Activated CD8-positive, alpha-beta memory T cell treated with anti-CD3 and anti-CD28 coated beads, Interleukin-2, amount 10 ng/mL, durations not matched to agents 7 days and 5 days (primary cell): ENCODE results near the gene CENPB. TPM values are rescaled to one million over a fixed set of nuclear protein-coding genes. Genes with fewer than 3 reads are reported as not detected.

Experiments used
- ATAC-seq: fragments of 150-1000 bp; cut with Tn5 transposase; one replicate; pipeline ENCODE4 v1.10.0; 2021; ENCODE audit warnings: moderate library complexity
- CTCF ChIA-PET: fragments of 350-600 bp; sonication (Branson Sonifier 250); formaldehyde crosslinking; loops from one replicate; lab custom pipeline; 2021; ENCODE audit warnings: antibody characterized with exemption; lab: Charles Lee
- DNase-seq: peaks from one replicate; pipeline ENCODE4 v3.0.0-alpha.2; 2020
- H3K27ac Mint-ChIP-seq: one replicate; pipeline ENCODE4 v1.8.0; 2021; ENCODE audit warnings: mild to moderate bottlenecking, mixed read lengths
- H3K27me3 Mint-ChIP-seq: one replicate; pipeline ENCODE4 v1.8.0; 2021; ENCODE audit warnings: mixed read lengths
- H3K36me3 Mint-ChIP-seq: one replicate; pipeline ENCODE4 v1.8.0; 2021; ENCODE audit warnings: mild to moderate bottlenecking, mixed read lengths
- H3K4me1 Mint-ChIP-seq: one replicate; pipeline ENCODE4 v1.8.0; 2021; ENCODE audit warnings: mixed read lengths
- H3K4me3 Mint-ChIP-seq: one replicate; pipeline ENCODE4 v1.8.0; 2021; ENCODE audit warnings: mild to moderate bottlenecking, moderate library complexity, mixed read lengths
- H3K9me3 Mint-ChIP-seq: one replicate; pipeline ENCODE4 v1.8.0; 2022; ENCODE audit warnings: low read depth, mixed read lengths
- total RNA-seq, 2 experiments: library from RNA; stranded (reverse); gene quantifications; one replicate each; pipeline ENCODE4 v1.2.3, GENCODE V29; 2021

The CENPB gene
- total RNA-seq, 2 experiments from 2014 or later, result 76.5 to 76.8 TPM

GRCh38 chr20:3755814-3756480 is 30.6 kb downstream of the CENPB start:
- CTCF ChIA-PET, result interaction anchor here (1.3 to 9.0 kb wide), 4 partner anchors 11 to 100 kb away, joined by 3 to 80 read pairs (median 22); partner anchors contain the start of gene ADISSP
- DNase-seq (no peak), ATAC-seq (no peak)
- peaks cover 1% of the 10 kb centered on the region for H3K27me3 Mint-ChIP-seq
- H3K4me1 Mint-ChIP-seq, result peaks cover 6% of the 10 kb centered on the region
- no peak overlapping the region for H3K4me3 Mint-ChIP-seq
- H3K36me3 Mint-ChIP-seq, result peaks cover 1% of the 10 kb centered on the region
- no peaks in the 10 kb centered on the region for H3K9me3 Mint-ChIP-seq
- H3K27ac Mint-ChIP-seq, result no peak overlapping the region

GRCh38 chr20:3755269-3755668 is 31.3 kb downstream of the CENPB start:
- no peak for ATAC-seq
- no peak for DNase-seq
- peaks cover 1% of the 10 kb centered on the region for H3K36me3 Mint-ChIP-seq
- peaks cover 4% of the 10 kb centered on the region for H3K27me3 Mint-ChIP-seq
- CTCF ChIA-PET, result interaction anchor here (1.3 to 9.0 kb wide), 3 partner anchors 12 to 101 kb away, joined by 3 to 80 read pairs (median 38); partner anchors contain the start of gene ADISSP
- H3K4me1 Mint-ChIP-seq, result peaks cover 7% of the 10 kb centered on the region
- no peaks in the 10 kb centered on the region for H3K9me3 Mint-ChIP-seq
- no peak overlapping the region for H3K4me3 Mint-ChIP-seq
- H3K27ac Mint-ChIP-seq, result no peak overlapping the region

GRCh38 chr20:3754276-3754630 is 32.3 kb downstream of the CENPB start:
- DNase-seq, result no peak
- CTCF ChIA-PET, result interaction anchor here (1.3 to 9.0 kb wide), 4 partner anchors 9 to 102 kb away, joined by 3 to 80 read pairs (median 22); partner anchors contain the start of gene ADISSP
- Mint-ChIP-seq H3K36me3 (peaks cover 1% of the 10 kb centered on the region), H3K27ac (no peak overlapping the region), H3K27me3 (peaks cover 4% of the 10 kb centered on the region), H3K9me3 (no peaks in the 10 kb centered on the region), H3K4me1 (peaks cover 7% of the 10 kb centered on the region), H3K4me3 (no peak overlapping the region)
- ATAC-seq, result no peak

DNA sequence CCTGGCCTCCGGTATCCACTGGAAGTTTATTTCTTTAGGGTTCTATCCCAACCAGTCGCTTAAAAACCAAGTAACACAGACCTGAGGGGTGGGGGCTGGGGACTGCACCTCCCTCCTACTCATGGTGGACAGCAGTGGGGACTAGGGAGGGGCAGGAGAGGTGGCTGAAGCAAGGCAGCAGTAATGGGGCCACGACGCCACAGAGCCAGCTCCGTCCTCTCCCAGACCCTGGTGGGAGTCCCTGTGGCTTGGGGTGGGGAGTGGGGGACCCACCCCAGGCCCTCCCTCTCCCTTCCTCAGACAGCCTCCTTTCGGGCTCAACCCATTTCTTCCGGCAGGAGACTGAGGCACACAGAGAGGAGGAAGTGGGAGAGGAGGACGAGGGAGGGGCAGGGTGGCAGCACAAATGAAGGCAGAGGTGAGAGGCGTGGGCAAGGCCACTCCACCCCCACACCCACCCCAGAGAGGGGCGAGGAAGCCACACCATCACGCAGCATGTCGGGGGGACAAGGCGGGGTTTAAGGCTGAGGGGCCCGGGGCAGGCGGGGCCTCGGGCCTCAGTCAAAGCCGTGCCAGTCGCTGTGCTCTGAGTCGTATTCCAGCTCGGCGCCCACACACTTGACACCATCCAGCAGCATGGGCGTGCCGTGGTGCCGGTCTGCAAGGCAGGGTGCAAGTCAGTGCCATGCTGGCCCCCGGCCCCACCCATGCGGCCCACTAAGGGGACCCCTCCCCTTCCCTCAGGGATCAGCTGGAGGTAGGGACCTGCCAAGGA is 32.9 kb downstream of the CENPB start:
- Mint-ChIP-seq H3K36me3 (peaks cover 1% of the 10 kb centered on the region), H3K4me3 (no peak overlapping the region), H3K27me3 (peaks cover 4% of the 10 kb centered on the region), H3K27ac (no peak overlapping the region), H3K4me1 (peaks cover 7% of the 10 kb centered on the region), H3K9me3 (no peaks in the 10 kb centered on the region)
- DNase-seq (no peak), ATAC-seq (no peak)
- CTCF ChIA-PET, result interaction anchor here (0.9 to 9.0 kb wide), 17 partner anchors 8 to 328 kb away, joined by 3 to 80 read pairs (median 4); partner anchors contain the start of genes ADISSP, AP5S1, CENPB and SPEF1

GRCh38 chr20:3753098-3753497 is 33.4 kb downstream of the CENPB start:
- Mint-ChIP-seq H3K4me1 (peaks cover 7% of the 10 kb centered on the region), H3K4me3 (no peak overlapping the region), H3K36me3 (peaks cover 1% of the 10 kb centered on the region), H3K27me3 (peaks cover 4% of the 10 kb centered on the region), H3K27ac (no peak overlapping the region), H3K9me3 (no peaks in the 10 kb centered on the region)
- ATAC-seq (peak; percentile 72), DNase-seq (peak; percentile 75)
- CTCF ChIA-PET, result interaction anchor here (0.8 to 9.0 kb wide), 22 partner anchors 8 to 329 kb away, joined by 3 to 80 read pairs (median 4); partner anchors contain the start of genes ADISSP, AP5S1, CENPB and SPEF1

DNA sequence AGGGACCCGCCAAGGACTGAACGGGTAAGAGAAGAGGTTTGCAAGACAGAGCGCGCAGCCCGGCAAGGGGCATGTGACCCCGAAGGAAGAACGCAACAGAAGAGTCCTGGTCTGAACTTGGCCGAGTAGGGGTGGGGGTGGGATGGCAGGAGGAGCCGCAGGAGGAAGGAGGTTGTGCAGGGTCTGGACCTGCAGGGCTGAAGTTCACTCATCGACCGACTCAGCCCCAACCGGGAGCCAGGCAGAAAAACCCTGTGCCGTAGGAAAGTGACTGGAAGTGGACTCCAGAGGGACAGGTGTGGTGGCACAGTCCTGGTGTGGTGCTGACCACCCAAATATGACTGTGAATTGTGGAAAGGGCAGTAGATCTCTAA is 34.2 kb downstream of the CENPB start:
- Mint-ChIP-seq H3K9me3 (no peaks in the 10 kb centered on the region), H3K36me3 (peaks cover 1% of the 10 kb centered on the region), H3K4me3 (peak overlapping the region; percentile 51), H3K27ac (no peak overlapping the region), H3K27me3 (peaks cover 7% of the 10 kb centered on the region), H3K4me1 (peaks cover 7% of the 10 kb centered on the region)
- ATAC-seq, result no peak
- DNase-seq, result no peak
- CTCF ChIA-PET, result interaction anchor here (0.8 to 9.0 kb wide), 20 partner anchors 8 to 330 kb away, joined by 3 to 80 read pairs (median 4); partner anchors contain the start of genes ADISSP, AP5S1 and CENPB

- H3K9me3 Mint-ChIP-seq, result no peaks in the 10 kb centered on the region
- H3K4me3 Mint-ChIP-seq, result peak overlapping the region; percentile 51
- H3K4me1 Mint-ChIP-seq, result peaks cover 7% of the 10 kb centered on the region
- DNase-seq (peak; percentile 66), ATAC-seq (peak; percentile 57)
- H3K36me3 Mint-ChIP-seq, result peaks cover 1% of the 10 kb centered on the region
- H3K27ac Mint-ChIP-seq, result no peak overlapping the region
- peaks cover 7% of the 10 kb centered on the region for H3K27me3 Mint-ChIP-seq
- CTCF ChIA-PET, result interaction anchor here (0.9 to 9.0 kb wide), 11 partner anchors 10 to 104 kb away, joined by 3 to 80 read pairs (median 5); partner anchors contain the start of genes ADISSP and AP5S1
Observed at GRCh38 chr20:3751675-3752385, 34.7 kb downstream of the CENPB start.

DNA sequence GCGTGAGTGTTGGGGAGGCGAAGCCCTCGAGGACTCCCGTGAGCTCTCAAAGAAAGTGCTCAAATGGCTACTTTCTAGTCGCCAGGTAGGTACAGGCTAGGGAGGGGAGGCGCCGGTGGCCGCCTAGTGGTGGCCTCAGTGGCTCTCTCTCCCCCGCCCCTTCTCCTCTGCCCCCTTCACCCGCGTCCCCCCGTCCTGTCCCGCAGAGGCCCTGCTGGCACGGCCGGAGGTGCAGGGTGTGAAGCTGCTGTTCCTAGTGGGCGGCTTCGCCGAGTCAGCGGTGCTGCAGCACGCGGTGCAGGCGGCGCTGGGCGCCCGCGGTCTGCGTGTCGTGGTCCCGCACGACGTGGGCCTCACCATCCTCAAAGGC is 35.2 kb downstream of the CENPB start:
- no peak overlapping the region for H3K4me3 Mint-ChIP-seq
- peaks cover 7% of the 10 kb centered on the region for H3K27me3 Mint-ChIP-seq
- no peaks in the 10 kb centered on the region for H3K9me3 Mint-ChIP-seq
- DNase-seq, result no peak
- H3K27ac Mint-ChIP-seq, result no peak overlapping the region
- peaks cover 7% of the 10 kb centered on the region for H3K4me1 Mint-ChIP-seq
- CTCF ChIA-PET, result interaction anchor here (1.0 to 9.0 kb wide), 7 partner anchors 10 to 105 kb away, joined by 3 to 80 read pairs (median 6); partner anchors contain the start of genes ADISSP and AP5S1
- no peaks in the 10 kb centered on the region for H3K36me3 Mint-ChIP-seq
- ATAC-seq, result no peak

DNA sequence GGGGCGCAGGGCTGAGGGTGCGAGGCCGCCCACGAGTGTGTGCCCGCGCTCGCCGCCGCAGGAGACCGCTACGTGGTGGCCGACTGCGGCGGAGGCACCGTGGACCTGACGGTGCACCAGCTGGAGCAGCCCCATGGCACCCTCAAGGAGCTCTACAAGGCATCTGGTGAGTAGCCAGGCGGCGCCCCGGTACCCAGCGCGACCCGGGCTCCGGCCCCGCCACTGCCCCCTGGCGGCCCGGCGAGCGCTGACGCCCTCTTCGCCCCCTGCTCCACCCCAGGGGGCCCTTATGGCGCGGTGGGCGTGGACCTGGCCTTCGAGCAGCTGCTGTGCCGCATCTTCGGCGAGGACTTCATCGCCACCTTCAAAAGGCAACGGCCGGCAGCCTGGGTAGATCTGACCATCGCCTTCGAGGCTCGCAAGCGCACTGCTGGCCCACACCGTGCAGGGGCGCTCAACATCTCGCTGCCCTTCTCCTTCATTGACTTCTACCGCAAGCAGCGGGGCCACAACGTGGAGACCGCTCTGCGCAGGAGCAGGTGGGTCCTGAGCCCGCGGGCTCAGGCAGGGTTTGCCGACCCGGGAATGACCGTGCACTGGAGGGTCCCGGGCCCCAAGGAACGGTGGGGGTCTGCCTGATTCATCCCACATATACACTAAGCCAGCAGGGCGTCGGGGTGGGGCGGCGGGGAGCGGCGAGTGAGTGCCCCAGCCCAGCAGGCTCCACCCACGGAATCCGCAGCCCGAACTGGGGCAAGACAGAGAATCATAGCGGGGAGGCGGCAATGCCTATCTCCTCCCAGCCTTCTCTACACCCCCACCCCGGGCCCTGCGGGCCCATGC is 36.6 kb downstream of the CENPB start:
- peaks cover 14% of the 10 kb centered on the region for H3K4me1 Mint-ChIP-seq
- no peak overlapping the region for H3K27ac Mint-ChIP-seq
- DNase-seq (peak; percentile 54), ATAC-seq (peak; percentile 50)
- no peaks in the 10 kb centered on the region for H3K9me3 Mint-ChIP-seq
- CTCF ChIA-PET, result interaction anchor here (0.7 to 9.0 kb wide), 12 partner anchors 9 to 336 kb away, joined by 3 to 80 read pairs (median 4); partner anchors contain the start of gene ADISSP
- H3K27me3 Mint-ChIP-seq, result peaks cover 7% of the 10 kb centered on the region
- no peaks in the 10 kb centered on the region for H3K36me3 Mint-ChIP-seq
- no peak overlapping the region for H3K4me3 Mint-ChIP-seq

DNA sequence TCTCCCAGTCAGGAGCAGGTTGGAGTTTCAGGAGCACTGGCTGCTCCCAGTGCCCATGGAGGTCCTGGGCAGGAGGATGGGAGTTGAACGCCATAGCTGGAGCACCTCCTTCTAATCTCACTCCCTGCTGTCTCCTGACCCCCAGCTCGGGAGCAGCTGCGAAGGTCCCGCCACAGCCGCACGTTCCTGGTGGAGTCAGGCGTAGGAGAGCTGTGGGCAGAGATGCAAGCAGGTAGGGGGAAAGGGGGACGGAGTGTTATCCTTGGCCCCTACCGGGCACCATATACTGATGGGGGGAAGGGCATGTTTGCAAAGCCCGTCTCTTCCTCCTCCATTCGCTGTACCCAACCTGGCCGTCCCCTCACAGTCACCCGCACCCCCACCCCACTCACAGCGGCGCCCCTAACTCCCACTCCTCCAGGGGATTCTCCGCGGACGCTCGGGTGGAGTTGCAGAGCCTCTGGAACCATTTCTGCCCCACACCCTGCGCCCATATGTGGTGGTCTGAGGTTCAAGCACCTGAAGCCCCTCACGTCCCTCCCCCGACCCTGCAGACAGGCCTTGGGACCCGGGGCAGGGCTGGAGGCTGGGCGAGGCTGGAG is 37.4 kb downstream of the CENPB start:
- H3K9me3 Mint-ChIP-seq, result no peaks in the 10 kb centered on the region
- H3K4me1 Mint-ChIP-seq, result peaks cover 17% of the 10 kb centered on the region
- DNase-seq, result no peak
- no peaks in the 10 kb centered on the region for H3K36me3 Mint-ChIP-seq
- CTCF ChIA-PET, result interaction anchor here (0.7 to 9.0 kb wide), 11 partner anchors 8 to 336 kb away, joined by 3 to 80 read pairs (median 3); partner anchors contain the start of gene ADISSP
- no peak for ATAC-seq
- H3K27me3 Mint-ChIP-seq, result peaks cover 14% of the 10 kb centered on the region
- no peak overlapping the region for H3K27ac Mint-ChIP-seq
- no peak overlapping the region for H3K4me3 Mint-ChIP-seq

DNA sequence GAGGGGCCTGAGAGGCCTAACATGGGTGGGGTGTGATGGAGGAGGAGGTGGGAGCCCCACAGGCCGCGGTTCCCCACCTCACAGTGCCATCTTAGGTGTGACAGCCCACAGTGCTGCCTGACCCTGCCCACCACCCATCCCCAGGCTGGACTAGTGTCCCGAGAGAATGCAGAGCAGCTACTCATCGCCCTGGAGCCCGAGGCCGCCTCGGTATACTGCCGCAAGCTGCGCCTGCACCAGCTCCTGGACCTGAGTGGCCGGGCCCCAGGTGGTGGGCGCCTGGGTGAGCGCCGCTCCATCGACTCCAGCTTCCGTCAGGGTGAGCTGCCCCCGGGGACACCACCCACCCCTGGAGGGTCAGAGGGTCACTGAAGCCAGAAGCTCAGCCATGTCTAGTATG is 38.5 kb downstream of the CENPB start:
- Mint-ChIP-seq H3K27me3 (peaks cover 16% of the 10 kb centered on the region), H3K27ac (no peak overlapping the region), H3K4me1 (peaks cover 17% of the 10 kb centered on the region), H3K4me3 (no peak overlapping the region), H3K9me3 (no peaks in the 10 kb centered on the region), H3K36me3 (no peaks in the 10 kb centered on the region)
- DNase-seq (no peak), ATAC-seq (no peak)
- CTCF ChIA-PET, result interaction anchor here (1.2 to 9.0 kb wide), 5 partner anchors 11 to 82 kb away, joined by 3 to 80 read pairs (median 7); partner anchors contain the start of gene ADISSP
